ENCODE data around the gene DDC. TPM values are rescaled to one million over a fixed set of nuclear protein-coding genes. Genes with fewer than 3 reads are reported as not detected.

DDC gene
- total and polyA plus RNA-seq, 9 donors = 0.24 to 3.3 (median 0.72) TPM

DNA sequence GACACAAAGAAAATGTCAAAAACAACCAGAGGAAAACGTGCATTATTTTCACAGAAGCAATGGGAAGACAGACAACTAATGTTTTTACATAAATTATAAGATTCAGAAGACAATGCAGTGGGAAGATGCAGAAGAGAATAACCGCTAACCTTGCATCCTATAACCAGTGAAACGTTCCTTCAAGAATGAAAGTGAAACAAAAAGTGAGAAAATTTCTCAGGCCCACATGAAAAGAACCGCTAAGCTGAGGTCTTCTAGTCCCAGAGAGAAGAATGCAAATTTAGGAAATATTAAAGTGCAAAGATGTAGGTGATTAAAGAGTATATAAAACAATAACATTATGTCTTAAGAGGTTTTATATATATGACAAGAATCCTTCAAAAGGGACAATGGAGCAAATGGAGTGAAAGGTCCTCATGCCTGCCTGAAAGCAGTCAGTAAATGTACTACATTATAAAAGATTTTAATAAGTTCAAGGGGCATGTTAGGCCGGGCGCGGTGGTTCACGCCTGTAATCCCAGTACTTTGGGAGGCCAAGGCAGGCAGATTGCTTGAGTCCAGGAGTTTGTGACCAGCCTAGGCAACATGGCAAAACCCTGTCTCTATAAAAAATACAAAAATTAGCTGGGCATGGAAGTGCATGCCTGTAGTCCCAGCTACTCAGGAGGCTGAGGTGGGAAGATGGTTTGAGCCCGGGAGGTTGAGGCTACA is 43.1 kb upstream of the DDC start:
- no peaks in the 10 kb centered on the region for H3K9me3 ChIP-seq
- H3K4me1 ChIP-seq (ENCODE audit: insufficient read depth) = no peaks in the 10 kb centered on the region
- no peak overlapping the region for H3K4me3 ChIP-seq
- WGBS, 3 donors = 80 to 87% (median 85%) methylated on average over 9 of the region's 9 CpGs
- H3K36me3 ChIP-seq = no peaks in the 10 kb centered on the region
- H3K27ac ChIP-seq = no peak overlapping the region
- no peak for TF ChIP-seq POLR2A (IDR thresholded peaks at IDR 0.05)
- TF ChIP-seq, protein P1, sequence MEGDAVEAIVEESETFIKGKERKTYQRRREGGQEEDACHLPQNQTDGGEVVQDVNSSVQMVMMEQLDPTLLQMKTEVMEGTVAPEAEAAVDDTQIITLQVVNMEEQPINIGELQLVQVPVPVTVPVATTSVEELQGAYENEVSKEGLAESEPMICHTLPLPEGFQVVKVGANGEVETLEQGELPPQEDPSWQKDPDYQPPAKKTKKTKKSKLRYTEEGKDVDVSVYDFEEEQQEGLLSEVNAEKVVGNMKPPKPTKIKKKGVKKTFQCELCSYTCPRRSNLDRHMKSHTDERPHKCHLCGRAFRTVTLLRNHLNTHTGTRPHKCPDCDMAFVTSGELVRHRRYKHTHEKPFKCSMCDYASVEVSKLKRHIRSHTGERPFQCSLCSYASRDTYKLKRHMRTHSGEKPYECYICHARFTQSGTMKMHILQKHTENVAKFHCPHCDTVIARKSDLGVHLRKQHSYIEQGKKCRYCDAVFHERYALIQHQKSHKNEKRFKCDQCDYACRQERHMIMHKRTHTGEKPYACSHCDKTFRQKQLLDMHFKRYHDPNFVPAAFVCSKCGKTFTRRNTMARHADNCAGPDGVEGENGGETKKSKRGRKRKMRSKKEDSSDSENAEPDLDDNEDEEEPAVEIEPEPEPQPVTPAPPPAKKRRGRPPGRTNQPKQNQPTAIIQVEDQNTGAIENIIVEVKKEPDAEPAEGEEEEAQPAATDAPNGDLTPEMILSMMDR (IDR thresholded peaks at IDR 0.05) = no peak
- no peak for TF ChIP-seq EP300 (IDR thresholded peaks at IDR 0.05)
- intact Hi-C loops (cut with DNase I) = no loop called here
- H3K27me3 ChIP-seq = no peaks in the 10 kb centered on the region
- no peak for DNase-seq

DNA sequence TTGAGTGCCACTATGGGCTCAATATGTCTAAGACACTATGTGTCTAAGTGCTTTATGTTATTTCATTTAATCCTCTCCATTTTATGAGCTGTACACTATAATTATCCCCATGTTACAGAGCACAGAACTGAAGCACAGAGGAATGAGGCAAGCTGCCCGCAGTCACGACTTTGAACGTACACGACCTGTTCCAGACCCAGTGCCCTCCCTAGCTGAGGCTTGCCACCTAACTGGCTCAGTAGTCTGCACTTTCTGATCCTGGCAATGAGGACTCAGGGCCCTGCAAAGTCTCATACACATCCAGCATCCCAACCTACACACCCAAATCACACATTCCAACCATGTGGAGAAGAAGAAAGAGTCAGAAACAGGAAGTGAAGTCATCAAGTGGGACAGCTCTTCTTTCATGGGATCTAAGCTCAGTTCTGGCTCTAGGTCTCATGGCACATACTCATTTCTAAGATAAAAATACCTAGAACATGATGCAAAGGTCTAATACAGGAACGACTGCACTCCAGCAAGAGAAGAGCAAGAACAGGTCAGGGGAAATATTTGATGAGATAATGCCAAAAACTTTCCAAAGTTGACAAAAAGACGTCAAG is 42.4 kb upstream of the DDC start:
- no peak for TF ChIP-seq POLR2A (IDR thresholded peaks at IDR 0.05)
- TF ChIP-seq EP300 (IDR thresholded peaks at IDR 0.05) = no peak
- TF ChIP-seq, protein P1 (IDR thresholded peaks at IDR 0.05) = no peak
- Histone ChIP-seq H3K9me3 (no peaks in the 10 kb centered on the region), H3K27ac (no peak overlapping the region), H3K4me3 (no peak overlapping the region), H3K27me3 (no peaks in the 10 kb centered on the region), H3K4me1 (ENCODE audit: insufficient read depth) (no peaks in the 10 kb centered on the region), H3K36me3 (no peaks in the 10 kb centered on the region)
- 87 to 94% (median 88%) methylated on average over 6 of the region's 6 CpGs for WGBS, 3 donors
- no peak for DNase-seq
- intact Hi-C loops (cut with DNase I) = loop anchor here in 1 of 4 donors (2.0 kb wide), 1 partner anchor 53 kb away; no protein-coding TSS in a partner anchor

DNA sequence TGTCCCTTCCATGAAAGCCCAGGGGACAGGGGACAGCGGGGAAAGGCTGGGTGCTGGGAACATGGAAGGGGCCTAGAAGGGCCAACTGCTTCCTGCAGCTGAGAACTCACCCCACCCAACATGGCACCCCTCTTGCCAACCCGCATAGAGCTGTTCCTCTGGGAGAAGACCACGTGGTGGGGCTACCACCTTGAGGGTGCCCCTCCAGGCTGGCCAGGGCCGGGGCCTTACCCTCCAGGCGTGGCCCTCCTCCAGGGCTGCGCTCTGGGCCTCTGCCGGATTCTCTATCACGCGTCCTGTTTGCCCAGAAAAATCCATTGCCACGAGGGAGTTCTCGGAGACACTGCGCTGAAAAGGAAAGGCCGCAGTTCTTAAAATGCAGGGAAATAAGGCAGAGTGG is 39.9 kb upstream of the DDC start:
- Histone ChIP-seq H3K27ac (no peak overlapping the region), H3K4me3 (no peak overlapping the region), H3K9me3 (no peaks in the 10 kb centered on the region), H3K4me1 (ENCODE audit: insufficient read depth) (no peaks in the 10 kb centered on the region), H3K27me3 (no peaks in the 10 kb centered on the region), H3K36me3 (no peaks in the 10 kb centered on the region)
- no peak for DNase-seq
- WGBS, 3 donors = 94 to 98% (median 95%) methylated on average over 13 of the region's 13 CpGs
- intact Hi-C loops (cut with DNase I) = no loop called here
- no peak for TF ChIP-seq EP300 (IDR thresholded peaks at IDR 0.05)
- no peak for TF ChIP-seq POLR2A (IDR thresholded peaks at IDR 0.05)
- TF ChIP-seq, protein P1 (IDR thresholded peaks at IDR 0.05) = no peak

DNA sequence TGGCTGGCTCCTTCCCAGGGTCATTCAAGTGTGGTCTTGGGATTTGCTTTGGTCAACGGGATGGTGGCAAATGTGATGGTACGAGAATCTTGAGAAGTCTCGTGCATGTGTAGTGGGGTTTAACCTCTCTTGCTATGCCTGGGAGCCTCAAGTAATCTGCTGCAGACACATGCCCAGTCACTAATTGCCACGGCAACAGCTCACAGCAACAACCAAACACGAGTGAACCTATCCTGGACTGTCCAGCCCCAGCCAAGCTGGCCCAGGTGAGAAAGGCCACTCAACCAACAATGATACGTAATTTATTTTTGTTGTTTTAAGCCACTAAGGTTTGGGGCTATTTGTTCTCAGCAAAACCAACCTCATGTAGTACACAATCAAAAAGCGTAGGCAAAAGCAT is 38.1 kb upstream of the DDC start:
- Histone ChIP-seq H3K9me3 (no peaks in the 10 kb centered on the region), H3K27me3 (no peaks in the 10 kb centered on the region), H3K27ac (no peak overlapping the region), H3K36me3 (no peaks in the 10 kb centered on the region), H3K4me3 (no peak overlapping the region), H3K4me1 (ENCODE audit: insufficient read depth) (no peaks in the 10 kb centered on the region)
- no peak for DNase-seq
- intact Hi-C loops (cut with DNase I) = no loop called here
- TF ChIP-seq POLR2A (IDR thresholded peaks at IDR 0.05) = no peak
- no peak for TF ChIP-seq EP300 (IDR thresholded peaks at IDR 0.05)
- TF ChIP-seq, protein P1 (IDR thresholded peaks at IDR 0.05) = no peak
- 83 to 90% (median 89%) methylated on average over 7 of the region's 7 CpGs for WGBS, 3 donors

All from ovary (tissue), 9 donors.